GM23338 (cell line): Measurements from ENCODE around the gene MCC. TPM values are rescaled to one million over a fixed set of nuclear protein-coding genes. Genes with fewer than 3 reads are reported as not detected.
A peak's percentile ranks its signal among the peaks of the same experiment; 100 is the strongest.

Experiments used
- ATAC-seq: fragments of 200-7000 bp; cut with Tn5 transposase; 3 replicates; pipeline ENCODE4 v1.9.1; 2020
- DNase-seq: peaks from one replicate; pipeline ENCODE4 v3.0.0-alpha.2; 2015; ENCODE audit warnings: low spot score
- H2AFZ ChIP-seq: fragments of 200-600 bp; sonication (generic); 2 replicates; pipeline ENCODE4 v1.8.0; 2016; ENCODE audit warnings: antibody characterized with exemption, mild to moderate bottlenecking, moderate library complexity
- H3F3A ChIP-seq: fragments of 200-600 bp; sonication (generic); replicated peaks from 2 replicates; pipeline ENCODE4 v1.8.0; 2017; ENCODE audit warnings: antibody characterized with exemption, mixed run types, low read depth
- H3K27ac ChIP-seq: fragments of 200-600 bp; sonication (generic); 2 replicates; pipeline ENCODE4 v1.6.1; 2016; ENCODE audit warnings: low read depth
- H3K27me3 ChIP-seq: fragments of 200-600 bp; sonication (generic); 2 replicates; pipeline ENCODE4 v1.8.0; 2016; ENCODE audit warnings: mild to moderate bottlenecking, mixed run types, moderate library complexity; ENCODE audit not compliant: insufficient read depth
- H3K36me3 ChIP-seq: fragments of 200-600 bp; sonication (generic); 2 replicates; pipeline ENCODE4 v1.8.0; 2016; ENCODE audit warnings: mild to moderate bottlenecking; ENCODE audit not compliant: insufficient read depth
- H3K4me1 ChIP-seq: fragments of 200-600 bp; sonication (generic); 2 replicates; pipeline ENCODE4 v1.8.0; 2016; ENCODE audit warnings: mild to moderate bottlenecking, moderate library complexity; ENCODE audit not compliant: insufficient read depth
- H3K4me2 ChIP-seq: fragments of 200-600 bp; sonication (generic); 2 replicates; pipeline ENCODE4 v1.7.1; 2017; ENCODE audit warnings: mixed run types
- H3K4me3 ChIP-seq: fragments of 200-600 bp; sonication (generic); 2 replicates; pipeline ENCODE4 v1.6.1; 2016; ENCODE audit warnings: mixed run types
- H3K79me2 ChIP-seq: fragments of 200-600 bp; sonication (generic); replicated peaks from 2 replicates; pipeline ENCODE4 v1.8.0; 2017; ENCODE audit warnings: mild to moderate bottlenecking; ENCODE audit not compliant: insufficient read depth
- H3K9me2 ChIP-seq: fragments of 200-600 bp; sonication (generic); 2 replicates; pipeline ENCODE4 v1.8.0; 2017; ENCODE audit not compliant: insufficient read depth
- H4K20me1 ChIP-seq: fragments of 200-600 bp; sonication (generic); replicated peaks from 2 replicates; pipeline ENCODE4 v1.8.0; 2017; ENCODE audit warnings: mild to moderate bottlenecking; ENCODE audit not compliant: insufficient read depth
- H3K27ac Mint-ChIP-seq: 2 replicates; pipeline ENCODE4 v1.8.0; 2020; ENCODE audit warnings: inconsistent platforms, mild to moderate bottlenecking, moderate library complexity, mixed read lengths
- H3K27me3 Mint-ChIP-seq: 3 replicates; pipeline ENCODE4 v1.8.0; 2022; ENCODE audit warnings: low read depth, mild to moderate bottlenecking, moderate library complexity, mixed read lengths, inconsistent platforms; ENCODE audit not compliant: insufficient read depth, poor library complexity
- H3K36me3 Mint-ChIP-seq: 3 replicates; pipeline ENCODE4 v1.8.0; 2021; ENCODE audit warnings: low read depth, mild to moderate bottlenecking, inconsistent platforms, moderate library complexity, mixed read lengths
- H3K4me1 Mint-ChIP-seq: 3 replicates; pipeline ENCODE4 v1.8.0; 2020; ENCODE audit warnings: mild to moderate bottlenecking, inconsistent platforms, mixed read lengths
- H3K4me3 Mint-ChIP-seq: 3 replicates; pipeline ENCODE4 v1.8.0; 2021; ENCODE audit warnings: moderate library complexity, mild to moderate bottlenecking, inconsistent platforms, mixed read lengths
- H3K9me3 Mint-ChIP-seq: 3 replicates; pipeline ENCODE4 v1.8.0; 2020; ENCODE audit warnings: moderate library complexity, mild to moderate bottlenecking, inconsistent platforms, mixed read lengths
- CREB1 ChIP-seq: fragments of 250-450 bp; sonication (Bioruptor Pico); IDR thresholded peaks from 2 replicates; pipeline ENCODE4 v1.5.0; 2020; ENCODE audit warnings: low read depth, mild to moderate bottlenecking, moderate library complexity
- EZH2 ChIP-seq: fragments of 200-600 bp; sonication (generic); IDR thresholded peaks from one replicate; pipeline ENCODE4 v1.8.0; 2017; ENCODE audit warnings: antibody characterized with exemption, mild to moderate bottlenecking, low read depth; ENCODE audit not compliant: unreplicated experiment
- JUNB ChIP-seq: IDR thresholded peaks from one replicate; pipeline ENCODE4 v1.6.1; 2016; ENCODE audit warnings: antibody characterized with exemption; ENCODE audit not compliant: unreplicated experiment
- NANOG ChIP-seq: IDR thresholded peaks from 2 replicates; pipeline ENCODE4 v1.6.1; 2016; ENCODE audit warnings: antibody characterized with exemption, borderline replicate concordance
- STAT1 ChIP-seq: IDR thresholded peaks from one replicate; pipeline ENCODE4 v1.6.1; 2016; ENCODE audit warnings: antibody characterized with exemption; ENCODE audit not compliant: unreplicated experiment
- ZNF114 ChIP-seq: fragments of 250-450 bp; sonication (Bioruptor Pico); IDR thresholded peaks from 2 replicates; pipeline ENCODE4 v1.5.0; 2020; ENCODE audit warnings: mild to moderate bottlenecking, moderate library complexity
- ZNF331 ChIP-seq: fragments of 250-450 bp; sonication (Bioruptor Pico); IDR thresholded peaks from 2 replicates; pipeline ENCODE4 v1.5.0; 2020; ENCODE audit warnings: low read depth, mild to moderate bottlenecking, moderate library complexity
- polyA plus RNA-seq: library from polyadenylated mRNA; unstranded; fragments of >200 nt; fragmentation: Nextera tagmentation; extraction: Ambion mirVana; gene quantifications from 2 replicates; pipeline ENCODE4 v1.2.1, GENCODE V29; 2016
- total RNA-seq: library from RNA; depleted of rRNA; stranded (reverse); fragments of >200 nt; shearing (Covaris generic); gene quantifications from 2 replicates; pipeline ENCODE4 v1.2.3, GENCODE V29; 2014
- TF ChIP-seq, protein P1 (sequence below): fragments of 250-450 bp; sonication (Bioruptor Pico); IDR thresholded peaks from 2 replicates; pipeline ENCODE4 v1.5.0; 2020; ENCODE audit warnings: mild to moderate bottlenecking, moderate library complexity

MCC gene
- total and polyA plus RNA-seq, 2 experiments from 2014 or later: 3.8 to 10.1 TPM

GRCh38 chr5:113203916-113204315 lies 284.3 kb downstream of the MCC start:
- peaks cover 8% of the 10 kb centered on the region for H3K27me3 Mint-ChIP-seq
- no peak overlapping the region for H3K4me3 Mint-ChIP-seq
- Histone ChIP-seq H3K4me3 (no peak overlapping the region), H4K20me1 (no peaks in the 10 kb centered on the region; the same call in 1 of the 2 replicates), H3F3A (0 out of 2 replicates have a peak, but pooled peaks cover 3% of the 10 kb centered on the region), H3K4me1 (peaks cover 32% of the 10 kb centered on the region), H3K4me2 (no peak overlapping the region), H3K9me2 (0 out of 2 replicates have a peak, but pooled peaks cover 5% of the 10 kb centered on the region), H2AFZ (no peak overlapping the region), H3K36me3 (no peaks in the 10 kb centered on the region), H3K27me3 (no peaks in the 10 kb centered on the region), H3K27ac (no peak overlapping the region), H3K79me2 (no peaks in the 10 kb centered on the region; the same call in 1 of the 2 replicates)
- no peak overlapping the region for H3K27ac Mint-ChIP-seq
- no peak for ATAC-seq
- no peak for DNase-seq
- TF ChIP-seq NANOG: no peak
- H3K36me3 Mint-ChIP-seq: no peaks in the 10 kb centered on the region
- peaks cover 54% of the 10 kb centered on the region for H3K4me1 Mint-ChIP-seq
- no peaks in the 10 kb centered on the region for H3K9me3 Mint-ChIP-seq

GRCh38 chr5:113202746-113203716 lies 285.2 kb downstream of the MCC start:
- DNase-seq (no peak), ATAC-seq (peak; percentile 53)
- H3K27ac Mint-ChIP-seq: peak overlapping the region; percentile 62
- Histone ChIP-seq H3K36me3 (no peaks in the 10 kb centered on the region), H3K4me3 (no peak overlapping the region), H3K27ac (no peak overlapping the region), H3K9me2 (0 out of 2 replicates have a peak, but pooled peaks cover 5% of the 10 kb centered on the region), H2AFZ (no peak overlapping the region), H3K27me3 (no peaks in the 10 kb centered on the region), H3K4me2 (peak overlapping the region; percentile 55; the same call in 1 of the 2 replicates), H3K79me2 (no peaks in the 10 kb centered on the region; the same call in 1 of the 2 replicates), H3F3A (0 out of 2 replicates have a peak, but pooled peaks cover 3% of the 10 kb centered on the region), H4K20me1 (no peaks in the 10 kb centered on the region; the same call in 1 of the 2 replicates), H3K4me1 (peaks cover 32% of the 10 kb centered on the region)
- H3K27me3 Mint-ChIP-seq: peaks cover 10% of the 10 kb centered on the region
- no peak overlapping the region for H3K4me3 Mint-ChIP-seq
- H3K9me3 Mint-ChIP-seq: no peaks in the 10 kb centered on the region
- H3K36me3 Mint-ChIP-seq: no peaks in the 10 kb centered on the region
- TF ChIP-seq, protein P1, sequence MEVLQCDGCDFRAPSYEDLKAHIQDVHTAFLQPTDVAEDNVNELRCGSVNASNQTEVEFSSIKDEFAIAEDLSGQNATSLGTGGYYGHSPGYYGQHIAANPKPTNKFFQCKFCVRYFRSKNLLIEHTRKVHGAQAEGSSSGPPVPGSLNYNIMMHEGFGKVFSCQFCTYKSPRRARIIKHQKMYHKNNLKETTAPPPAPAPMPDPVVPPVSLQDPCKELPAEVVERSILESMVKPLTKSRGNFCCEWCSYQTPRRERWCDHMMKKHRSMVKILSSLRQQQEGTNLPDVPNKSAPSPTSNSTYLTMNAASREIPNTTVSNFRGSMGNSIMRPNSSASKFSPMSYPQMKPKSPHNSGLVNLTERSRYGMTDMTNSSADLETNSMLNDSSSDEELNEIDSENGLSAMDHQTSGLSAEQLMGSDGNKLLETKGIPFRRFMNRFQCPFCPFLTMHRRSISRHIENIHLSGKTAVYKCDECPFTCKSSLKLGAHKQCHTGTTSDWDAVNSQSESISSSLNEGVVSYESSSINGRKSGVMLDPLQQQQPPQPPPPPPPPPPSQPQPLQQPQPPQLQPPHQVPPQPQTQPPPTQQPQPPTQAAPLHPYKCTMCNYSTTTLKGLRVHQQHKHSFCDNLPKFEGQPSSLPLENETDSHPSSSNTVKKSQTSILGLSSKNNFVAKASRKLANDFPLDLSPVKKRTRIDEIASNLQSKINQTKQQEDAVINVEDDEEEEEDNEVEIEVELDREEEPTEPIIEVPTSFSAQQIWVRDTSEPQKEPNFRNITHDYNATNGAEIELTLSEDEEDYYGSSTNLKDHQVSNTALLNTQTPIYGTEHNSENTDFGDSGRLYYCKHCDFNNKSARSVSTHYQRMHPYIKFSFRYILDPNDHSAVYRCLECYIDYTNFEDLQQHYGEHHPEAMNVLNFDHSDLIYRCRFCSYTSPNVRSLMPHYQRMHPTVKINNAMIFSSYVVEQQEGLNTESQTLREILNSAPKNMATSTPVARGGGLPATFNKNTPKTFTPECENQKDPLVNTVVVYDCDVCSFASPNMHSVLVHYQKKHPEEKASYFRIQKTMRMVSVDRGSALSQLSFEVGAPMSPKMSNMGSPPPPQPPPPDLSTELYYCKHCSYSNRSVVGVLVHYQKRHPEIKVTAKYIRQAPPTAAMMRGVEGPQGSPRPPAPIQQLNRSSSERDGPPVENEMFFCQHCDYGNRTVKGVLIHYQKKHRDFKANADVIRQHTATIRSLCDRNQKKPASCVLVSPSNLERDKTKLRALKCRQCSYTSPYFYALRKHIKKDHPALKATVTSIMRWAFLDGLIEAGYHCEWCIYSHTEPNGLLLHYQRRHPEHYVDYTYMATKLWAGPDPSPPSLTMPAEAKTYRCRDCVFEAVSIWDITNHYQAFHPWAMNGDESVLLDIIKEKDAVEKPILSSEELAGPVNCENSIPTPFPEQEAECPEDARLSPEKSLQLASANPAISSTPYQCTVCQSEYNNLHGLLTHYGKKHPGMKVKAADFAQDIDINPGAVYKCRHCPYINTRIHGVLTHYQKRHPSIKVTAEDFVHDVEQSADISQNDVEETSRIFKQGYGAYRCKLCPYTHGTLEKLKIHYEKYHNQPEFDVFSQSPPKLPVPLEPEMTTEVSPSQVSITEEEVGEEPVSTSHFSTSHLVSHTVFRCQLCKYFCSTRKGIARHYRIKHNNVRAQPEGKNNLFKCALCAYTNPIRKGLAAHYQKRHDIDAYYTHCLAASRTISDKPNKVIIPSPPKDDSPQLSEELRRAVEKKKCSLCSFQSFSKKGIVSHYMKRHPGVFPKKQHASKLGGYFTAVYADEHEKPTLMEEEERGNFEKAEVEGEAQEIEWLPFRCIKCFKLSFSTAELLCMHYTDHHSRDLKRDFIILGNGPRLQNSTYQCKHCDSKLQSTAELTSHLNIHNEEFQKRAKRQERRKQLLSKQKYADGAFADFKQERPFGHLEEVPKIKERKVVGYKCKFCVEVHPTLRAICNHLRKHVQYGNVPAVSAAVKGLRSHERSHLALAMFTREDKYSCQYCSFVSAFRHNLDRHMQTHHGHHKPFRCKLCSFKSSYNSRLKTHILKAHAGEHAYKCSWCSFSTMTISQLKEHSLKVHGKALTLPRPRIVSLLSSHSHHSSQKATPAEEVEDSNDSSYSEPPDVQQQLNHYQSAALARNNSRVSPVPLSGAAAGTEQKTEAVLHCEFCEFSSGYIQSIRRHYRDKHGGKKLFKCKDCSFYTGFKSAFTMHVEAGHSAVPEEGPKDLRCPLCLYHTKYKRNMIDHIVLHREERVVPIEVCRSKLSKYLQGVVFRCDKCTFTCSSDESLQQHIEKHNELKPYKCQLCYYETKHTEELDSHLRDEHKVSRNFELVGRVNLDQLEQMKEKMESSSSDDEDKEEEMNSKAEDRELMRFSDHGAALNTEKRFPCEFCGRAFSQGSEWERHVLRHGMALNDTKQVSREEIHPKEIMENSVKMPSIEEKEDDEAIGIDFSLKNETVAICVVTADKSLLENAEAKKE (CRISPR knock-in tag): no peak
- TF ChIP-seq EZH2 (no peak), ZNF331 (CRISPR knock-in tag) (no peak), STAT1 (no peak), ZNF114 (CRISPR knock-in tag) (no peak), JUNB (no peak), NANOG (no peak), CREB1 (CRISPR knock-in tag) (no peak)
- H3K4me1 Mint-ChIP-seq: peaks cover 57% of the 10 kb centered on the region
